GM19023 (cell line): ENCODE results near the gene SEC61A1.

Experiments
- ATAC-seq: cut with Tn5 transposase; IDR thresholded peaks from one replicate; pipeline ENCODE4 v1.9.1; 2021; ENCODE audit warnings: mild to moderate bottlenecking, moderate library complexity; ENCODE audit not compliant: unreplicated experiment

The SEC61A1 gene

DNA sequence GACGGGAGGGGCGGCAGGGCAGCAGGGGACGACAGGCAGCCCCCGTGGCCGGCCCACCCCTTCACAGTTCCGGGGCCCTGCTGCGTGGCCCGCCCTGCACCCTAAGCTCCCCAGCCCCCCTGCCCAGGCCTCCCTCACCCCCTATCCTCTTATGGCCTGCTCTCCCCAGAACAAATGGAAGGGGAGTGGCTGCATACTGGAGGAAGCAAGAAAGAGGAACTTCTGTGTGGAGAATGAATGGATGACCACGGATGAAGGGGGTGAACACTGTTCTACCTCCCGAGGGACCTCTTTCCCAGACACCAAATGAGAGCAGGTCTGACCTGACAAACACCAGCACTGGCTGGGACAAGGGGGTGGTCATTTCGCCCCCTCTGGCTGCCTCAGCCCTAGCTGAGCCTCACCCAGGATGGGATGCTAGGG lies 25.0 kb downstream of the SEC61A1 start:
- no peak for ATAC-seq

DNA sequence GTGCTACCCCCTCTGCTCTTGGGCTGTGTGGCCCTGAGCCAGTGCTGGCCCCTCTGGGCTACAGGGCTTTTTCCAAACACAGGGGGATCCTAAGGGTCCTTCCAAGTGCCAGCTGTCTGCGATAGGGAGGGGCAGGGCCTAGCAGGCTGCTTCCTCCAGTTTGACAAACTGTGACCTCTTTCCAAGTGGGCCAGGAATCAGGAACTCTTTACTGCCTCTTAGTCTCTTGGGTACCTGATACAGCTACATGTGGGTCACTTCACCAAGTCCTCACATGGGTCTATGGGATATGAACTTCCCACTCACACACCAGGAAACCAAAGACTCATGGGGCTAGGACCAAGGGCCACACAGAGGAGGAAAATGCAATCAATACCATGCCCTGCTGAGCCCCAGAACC lies 25.4 kb downstream of the SEC61A1 start:
- no peak for ATAC-seq

DNA sequence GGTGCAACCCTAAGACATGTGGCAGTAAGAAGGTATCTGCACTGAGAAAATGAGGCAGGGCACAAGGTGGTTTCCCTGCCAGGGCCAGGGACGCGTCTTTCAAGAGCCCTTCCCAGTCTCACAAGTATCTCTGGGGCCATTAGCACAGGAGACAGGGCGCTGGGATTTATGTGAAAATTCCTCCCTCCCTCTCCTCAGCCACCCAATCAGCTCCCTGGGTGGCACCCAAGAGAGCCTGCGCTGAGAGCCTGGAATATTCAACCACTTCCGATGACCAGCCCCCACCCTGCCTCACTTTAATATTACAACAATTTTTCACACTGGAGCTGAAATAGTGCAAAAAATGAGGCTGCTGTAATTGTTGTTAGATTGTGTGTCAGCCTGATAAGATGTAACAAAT lies 26.1 kb downstream of the SEC61A1 start:
- no peak for ATAC-seq

DNA sequence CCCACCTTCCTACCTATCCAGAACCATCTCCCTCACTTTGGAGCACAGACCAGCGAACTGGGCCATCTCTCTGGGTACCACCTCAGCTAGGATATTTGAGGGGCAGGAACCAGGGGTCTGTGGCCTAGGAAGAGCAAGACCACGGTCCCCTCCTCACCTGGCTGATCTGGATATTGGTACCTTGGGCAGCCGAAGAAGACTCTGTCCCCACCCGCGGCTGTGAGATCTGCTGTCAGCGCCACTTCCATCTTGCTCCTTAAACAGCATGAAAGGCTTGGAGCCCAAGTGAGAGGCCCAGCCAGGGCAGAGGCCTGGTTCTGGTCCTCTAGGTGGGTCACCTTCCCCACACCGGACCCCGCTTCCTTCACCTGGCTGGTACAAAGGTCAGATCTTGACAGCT lies 26.6 kb downstream of the SEC61A1 start:
- ATAC-seq = no peak

DNA sequence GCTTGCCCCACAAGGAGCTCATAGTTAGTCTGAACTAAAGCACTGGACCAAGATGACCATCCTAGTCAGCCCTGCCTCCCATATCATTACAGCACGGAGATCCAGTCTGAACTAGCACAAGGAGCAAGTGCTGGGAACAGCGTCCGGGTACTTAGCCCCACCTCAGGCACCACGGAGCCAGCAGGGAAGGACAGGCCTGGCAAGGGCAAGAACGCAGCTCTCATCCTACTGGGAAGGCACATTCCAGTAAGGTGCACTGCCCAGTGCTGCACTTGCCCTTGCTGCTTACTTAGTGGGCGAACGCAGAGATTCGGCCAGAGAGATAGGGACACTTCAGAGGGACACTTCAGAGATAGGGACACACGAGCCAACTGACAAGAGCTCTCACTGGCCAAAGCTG lies 27.6 kb downstream of the SEC61A1 start:
- no peak for ATAC-seq

DNA sequence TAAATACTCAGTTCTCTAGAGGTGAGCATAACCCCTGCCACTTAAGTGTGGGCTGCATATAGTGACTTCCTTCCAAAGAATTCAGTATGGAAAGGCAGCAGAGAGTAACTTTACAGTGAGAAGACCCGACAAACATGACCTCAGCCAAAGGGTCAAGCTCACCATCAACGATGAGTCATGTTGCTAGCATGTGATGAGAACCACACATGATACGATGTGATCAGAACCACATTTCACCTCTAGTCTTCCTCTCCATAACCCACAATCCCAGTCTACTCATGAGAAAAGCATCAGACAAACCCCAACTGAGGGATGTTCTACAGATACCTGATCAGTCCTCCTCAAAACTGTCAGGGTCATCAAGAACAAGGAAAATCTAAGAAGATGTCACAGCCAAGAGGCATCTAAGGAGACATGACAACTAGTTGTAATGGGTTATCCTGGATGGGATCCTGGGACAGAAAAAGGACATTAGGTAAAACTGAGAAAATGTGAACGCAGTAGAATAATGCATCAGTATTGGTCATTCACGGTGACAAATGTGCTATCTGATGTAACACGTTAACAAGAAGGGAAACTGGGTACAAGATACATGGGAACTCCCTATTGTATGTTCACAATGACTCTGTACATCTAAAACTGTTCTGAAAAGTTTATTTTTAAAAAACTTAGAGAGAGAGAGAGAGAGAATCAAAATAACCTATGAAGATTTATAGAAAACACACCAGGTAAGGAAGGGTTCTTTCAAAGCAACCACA lies 28.3 kb downstream of the SEC61A1 start:
- no peak for ATAC-seq

DNA sequence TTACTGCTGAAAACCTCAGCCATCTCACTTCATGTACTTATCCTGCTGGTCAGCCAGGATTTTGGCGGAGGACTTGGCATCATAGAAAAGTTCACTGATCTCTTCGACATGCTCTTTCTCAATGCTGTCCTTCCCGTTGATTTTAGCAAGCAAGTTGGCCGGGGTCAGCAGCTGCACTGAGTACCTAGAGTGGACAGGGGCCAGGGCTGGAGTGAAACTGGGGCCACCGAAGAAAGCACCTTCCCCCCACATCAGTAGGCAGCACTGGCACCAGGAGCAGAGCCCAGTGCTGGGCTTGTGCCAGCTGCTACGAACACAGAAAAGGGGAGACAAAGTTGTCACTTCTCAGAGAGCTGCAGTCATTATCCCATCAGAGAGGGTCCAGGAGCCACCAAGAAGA lies 29.0 kb downstream of the SEC61A1 start:
- no peak for ATAC-seq

DNA sequence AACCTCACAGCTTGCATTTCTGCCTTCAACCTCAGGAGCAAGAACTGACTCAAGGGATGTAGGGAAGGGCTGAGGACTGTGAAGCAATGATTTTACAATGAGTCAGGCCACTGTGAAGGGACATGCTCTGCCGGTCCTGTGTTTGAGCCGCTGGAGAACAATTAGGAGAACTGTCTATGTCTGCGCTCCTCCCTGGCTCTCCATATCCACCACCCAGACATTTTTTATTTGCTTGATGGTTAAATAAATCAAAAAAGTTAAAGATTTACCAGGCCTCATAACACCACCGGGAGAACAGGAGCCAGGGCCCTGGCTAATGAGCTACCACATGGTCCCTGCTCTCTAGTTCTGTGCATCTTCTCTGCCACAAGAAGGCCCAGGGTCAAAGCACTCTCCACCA lies 29.6 kb downstream of the SEC61A1 start:
- ATAC-seq = no peak

DNA sequence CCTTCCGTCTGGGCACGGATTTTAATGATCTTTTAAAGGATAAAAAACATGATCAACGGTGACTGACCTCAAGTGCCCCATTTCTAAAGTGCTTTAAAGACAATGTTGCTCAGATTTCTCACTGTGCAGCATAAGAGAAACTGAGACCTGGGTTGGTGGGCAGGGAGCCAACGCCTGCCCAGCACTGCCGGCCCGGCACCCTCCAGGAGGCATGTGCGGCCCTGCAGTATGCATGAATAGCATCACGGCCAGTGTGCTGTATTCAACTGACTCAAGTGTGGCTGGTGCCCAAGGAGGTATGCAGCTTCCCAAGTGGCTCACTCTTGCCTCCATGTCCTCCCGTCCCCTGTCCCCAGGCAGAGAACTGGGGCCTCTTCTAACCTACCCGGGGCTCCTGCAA lies 30.3 kb downstream of the SEC61A1 start:
- no peak for ATAC-seq

DNA sequence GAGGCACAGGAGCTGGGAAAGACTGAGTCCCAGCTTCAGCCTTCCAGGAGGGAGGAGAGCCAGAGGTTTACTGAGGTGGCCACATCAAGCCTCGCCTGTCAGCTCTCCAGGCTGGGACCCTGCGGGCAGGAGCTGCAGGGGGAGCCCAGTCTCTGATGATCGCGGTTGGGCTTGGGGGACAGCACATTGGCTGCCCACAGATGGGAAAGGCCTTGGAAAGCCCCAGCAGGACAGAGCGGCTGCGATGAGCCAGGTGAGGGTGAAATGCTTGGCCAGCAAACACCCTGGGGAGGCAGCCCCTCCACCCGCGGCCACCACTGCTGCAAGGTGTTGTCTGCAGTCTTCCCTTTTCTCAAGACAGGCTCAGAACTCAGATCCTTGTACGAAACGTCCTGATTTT lies 31.2 kb downstream of the SEC61A1 start:
- no peak for ATAC-seq

DNA sequence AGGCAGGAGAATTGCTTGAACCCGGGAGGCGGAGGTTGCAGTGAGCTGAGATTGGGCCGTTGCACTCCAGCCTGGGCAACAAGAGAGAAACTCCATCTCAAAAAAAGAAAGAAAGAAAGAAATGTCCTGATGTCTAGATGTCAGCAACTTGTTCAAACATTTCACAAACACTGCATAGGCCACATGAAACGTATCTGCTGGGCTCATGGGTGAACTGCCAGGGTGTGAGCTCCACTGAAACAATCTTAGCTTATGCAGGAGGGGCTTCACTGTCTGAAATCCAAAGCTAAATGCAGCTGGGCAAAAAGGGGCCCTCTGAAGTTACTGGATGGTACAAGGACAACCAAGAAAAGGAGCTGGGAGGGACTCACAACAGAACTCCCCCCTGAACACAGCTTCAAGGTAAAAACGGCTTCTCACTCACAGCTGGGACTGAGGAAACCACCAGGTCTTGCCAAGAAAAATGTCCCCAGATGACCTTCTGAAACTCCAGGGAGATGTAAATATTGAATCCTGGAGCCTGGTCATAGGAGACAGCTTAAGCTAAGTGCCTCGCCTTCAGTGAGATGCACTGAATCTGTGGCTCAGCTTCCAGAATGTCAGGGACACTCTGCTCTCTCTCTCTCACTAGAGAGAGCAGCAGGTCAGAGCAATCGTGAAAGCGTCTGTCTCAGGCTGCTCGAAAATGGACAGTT lies 31.9 kb downstream of the SEC61A1 start:
- no peak for ATAC-seq

DNA sequence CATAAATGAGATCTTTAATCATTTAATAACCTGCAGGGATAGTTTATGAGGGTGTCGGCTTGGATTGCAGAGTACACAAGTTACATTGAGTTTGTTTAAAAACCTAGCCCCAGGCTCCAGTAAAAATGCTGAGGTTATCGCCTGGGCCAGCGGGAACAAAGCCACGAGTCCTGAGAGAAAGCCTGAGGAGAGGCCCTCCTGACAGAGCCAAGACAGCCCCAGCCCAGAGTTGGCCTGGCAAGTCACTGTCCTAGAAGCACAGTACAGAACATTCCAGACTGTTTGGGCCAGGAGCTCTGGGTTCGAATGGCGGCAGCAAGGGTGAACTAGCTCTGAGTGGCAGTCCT lies 32.4 kb downstream of the SEC61A1 start:
- no peak for ATAC-seq

DNA sequence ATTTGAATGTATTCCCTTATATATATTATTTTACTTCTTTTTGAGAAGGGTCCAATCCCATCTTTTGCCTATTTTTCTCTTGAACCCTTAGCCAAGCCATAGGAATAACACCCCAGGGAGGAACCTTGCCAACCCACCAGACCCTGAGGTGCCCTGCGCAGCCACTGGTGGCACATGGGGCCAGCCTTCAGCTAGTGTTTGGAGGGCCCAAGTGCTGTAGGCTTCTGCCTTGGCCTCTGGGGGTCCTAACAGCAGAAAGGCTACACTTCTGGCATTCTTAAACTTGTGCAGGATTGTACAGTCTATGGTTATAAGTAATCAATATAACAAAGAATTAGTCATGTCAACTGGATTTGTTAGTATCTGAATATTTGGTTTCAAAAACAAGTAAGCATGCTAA lies 36.9 kb downstream of the SEC61A1 start:
- ATAC-seq = no peak

DNA sequence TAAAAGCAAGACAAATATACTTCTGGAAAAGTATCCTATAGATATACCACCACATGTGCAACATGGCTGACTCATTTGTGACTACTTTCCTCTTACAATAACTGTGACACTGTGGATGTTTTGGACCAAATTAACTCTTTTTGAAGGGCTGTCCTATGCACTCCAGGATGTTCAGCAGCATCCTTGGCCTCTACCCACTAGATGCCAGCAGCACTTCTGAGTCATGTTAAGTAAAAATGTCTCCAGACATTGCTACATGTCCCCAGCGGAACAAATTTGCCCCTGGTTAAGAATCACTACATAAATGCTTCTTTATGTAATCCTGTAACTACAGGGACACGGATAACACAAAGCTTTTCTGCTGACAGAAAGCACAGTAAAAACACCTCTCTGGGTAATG lies 39.3 kb downstream of the SEC61A1 start:
- ATAC-seq = no peak

DNA sequence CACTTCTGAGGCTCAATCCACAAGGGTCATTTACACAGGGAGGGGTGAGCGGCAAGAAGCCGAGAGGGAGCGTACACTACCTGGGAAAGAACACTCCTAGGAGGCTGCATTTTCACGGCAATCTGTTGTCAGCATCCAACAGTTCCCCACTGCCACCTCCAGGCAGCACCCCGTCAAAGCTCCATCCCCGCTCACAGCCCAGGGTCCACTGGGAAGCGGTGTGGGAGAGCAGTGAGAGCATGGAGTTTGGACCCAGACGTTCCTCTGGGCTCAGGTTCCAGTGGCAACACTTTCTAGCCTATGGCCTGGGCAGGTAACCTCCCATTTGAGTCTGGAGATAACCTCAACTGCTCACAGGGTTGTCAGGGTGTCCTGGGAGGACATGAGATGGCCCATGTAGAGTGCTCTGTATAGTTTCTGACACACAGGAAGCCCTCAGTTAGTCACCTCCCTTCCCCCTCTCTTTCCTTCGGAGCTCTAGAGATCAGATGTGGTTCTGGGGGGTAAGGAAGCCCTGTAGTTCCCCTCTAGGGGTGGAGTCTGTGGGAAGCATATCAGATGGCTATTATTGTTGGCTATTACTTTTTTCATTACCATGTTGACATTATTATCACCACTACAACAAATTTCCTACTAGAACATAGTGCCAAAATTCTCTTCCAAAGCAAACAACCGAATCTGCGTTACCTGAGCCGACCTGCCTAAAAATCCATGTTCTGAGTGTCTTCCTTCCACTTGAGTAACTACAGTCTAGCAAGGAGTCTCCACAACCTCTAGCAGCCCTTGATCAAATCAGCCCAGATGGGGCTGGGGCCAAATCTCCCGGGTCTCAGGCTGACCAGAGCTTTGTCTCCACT lies 42.3 kb downstream of the SEC61A1 start:
- no peak for ATAC-seq

DNA sequence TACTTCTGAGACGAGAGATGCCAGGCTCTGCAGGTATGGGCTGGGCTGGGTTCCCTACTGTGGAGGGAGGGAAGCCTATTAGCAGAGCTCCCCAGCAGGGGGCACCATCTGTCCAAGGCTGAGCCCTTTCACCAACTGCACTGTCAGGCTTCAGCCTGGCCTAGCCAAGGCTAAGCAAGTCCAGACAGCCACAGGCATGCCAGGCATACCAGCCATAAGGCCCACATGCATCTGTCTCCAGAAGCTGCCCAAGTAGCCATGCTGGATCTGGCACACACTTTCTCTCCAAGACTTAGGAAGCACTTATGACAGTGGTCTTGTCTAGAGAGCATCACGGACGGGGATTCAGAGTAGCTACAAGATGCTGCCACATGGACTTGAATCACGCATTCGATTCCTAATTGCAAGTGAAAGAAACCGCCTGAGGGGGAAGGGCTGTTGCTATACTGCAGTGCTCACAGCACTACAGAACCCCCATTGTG lies 43.0 kb downstream of the SEC61A1 start:
- peak; percentile 85 for ATAC-seq

DNA sequence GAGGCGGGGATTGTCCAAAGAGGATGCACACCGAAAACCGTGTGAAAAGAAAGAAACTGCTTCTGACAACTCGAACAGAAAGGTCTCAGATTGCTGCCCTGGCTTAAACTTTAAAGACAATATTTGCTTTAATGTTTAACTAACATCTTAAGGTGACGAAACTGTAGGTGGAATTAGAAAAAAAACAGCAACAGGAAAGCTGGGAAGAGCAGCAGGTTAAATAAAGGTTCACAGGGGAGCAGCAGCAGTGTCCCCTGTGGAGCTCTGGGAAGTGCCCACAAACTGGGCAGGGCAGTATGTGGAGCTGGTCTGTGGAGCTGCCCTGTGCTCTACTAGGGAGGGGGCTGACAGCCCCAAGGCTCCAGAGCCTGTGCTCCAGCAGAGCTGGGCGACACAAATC lies 46.0 kb downstream of the SEC61A1 start:
- ATAC-seq = no peak

DNA sequence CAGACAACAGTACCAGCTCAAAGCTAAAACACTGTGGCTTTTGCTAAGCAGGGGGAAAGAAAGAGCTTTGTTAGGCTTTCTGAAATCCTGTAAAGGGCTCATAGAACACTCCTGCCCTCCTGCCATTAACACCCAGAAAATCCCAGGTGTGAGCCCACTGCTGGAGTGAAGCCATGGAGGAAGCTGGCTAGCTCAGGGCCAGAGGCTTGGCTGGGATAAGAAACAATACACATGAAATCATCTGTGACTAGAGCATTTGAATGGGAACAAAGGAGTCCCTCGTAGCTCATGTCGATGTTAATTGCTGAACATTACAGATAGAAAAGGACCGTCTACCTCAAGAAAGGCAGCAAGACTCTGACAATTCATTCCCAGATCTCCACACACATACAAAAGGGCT lies 47.9 kb downstream of the SEC61A1 start:
- no peak for ATAC-seq

DNA sequence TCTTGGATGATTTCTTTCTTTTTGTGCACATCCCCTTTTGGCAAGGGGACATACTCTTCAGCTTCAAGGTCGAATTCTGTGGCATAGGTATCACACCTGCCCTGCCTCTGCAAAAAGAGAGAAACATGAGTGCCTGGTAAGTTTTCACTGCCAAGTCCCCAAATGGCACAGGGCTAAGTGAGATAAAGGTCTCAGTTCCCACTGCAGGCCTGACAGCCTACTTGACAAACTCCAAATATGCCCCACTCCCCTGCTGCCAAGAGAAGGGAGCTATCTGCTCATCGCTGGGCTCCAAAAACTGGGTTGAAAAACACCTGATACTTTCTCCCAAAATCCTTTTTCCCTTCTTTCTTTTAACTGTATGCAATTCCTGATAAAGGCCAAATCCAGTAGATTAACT lies 48.4 kb downstream of the SEC61A1 start:
- ATAC-seq = no peak

DNA sequence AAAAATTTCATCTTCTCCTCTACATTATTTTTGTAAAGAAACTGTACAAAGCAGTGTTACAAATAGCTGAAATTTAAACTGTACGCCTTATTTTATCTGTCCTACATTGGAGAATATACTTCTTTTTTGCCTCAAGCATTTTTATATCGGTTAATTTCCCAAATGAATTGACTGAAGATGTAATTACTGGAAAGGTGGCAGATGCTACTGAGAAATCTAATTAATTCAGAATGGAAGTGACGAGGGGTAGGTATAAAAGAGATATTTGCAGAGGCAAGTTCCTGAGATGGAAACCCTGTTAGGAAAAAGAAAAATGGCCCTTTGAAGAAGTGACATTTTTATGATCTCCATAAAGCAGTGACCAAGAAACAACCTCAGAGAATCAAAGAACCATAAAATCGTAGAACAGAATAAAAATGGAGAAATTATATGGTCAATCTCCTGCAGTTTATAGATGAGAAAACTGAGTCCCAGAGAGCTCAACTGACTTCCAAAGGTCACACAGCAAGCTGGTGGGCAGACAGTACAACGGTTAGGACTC lies 51.0 kb downstream of the SEC61A1 start:
- no peak for ATAC-seq

DNA sequence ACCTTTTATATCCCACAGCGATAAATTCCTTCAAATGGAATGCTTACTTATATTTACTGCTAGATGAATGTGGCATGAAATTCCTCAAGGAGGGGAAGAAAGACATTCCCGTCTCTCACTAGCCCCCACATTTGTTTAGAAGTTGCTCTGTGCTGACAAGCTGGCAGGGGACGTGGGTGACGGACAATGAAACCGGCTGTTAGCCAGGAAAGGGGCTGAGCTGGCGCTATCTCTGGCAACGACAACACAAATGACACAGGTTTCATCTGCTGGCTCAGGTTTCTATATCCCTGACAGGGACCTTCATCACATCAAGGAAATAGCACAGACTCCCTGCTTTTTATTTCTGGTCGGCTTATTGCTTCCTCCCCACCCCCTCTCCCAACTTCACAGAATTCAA lies 55.6 kb downstream of the SEC61A1 start:
- ATAC-seq = no peak
